ENCODE data around the gene ZBTB49.

- TF ChIP-seq EP300 (IDR thresholded peaks at IDR 0.05; ENCODE audit: low read depth) = no peak
- TF ChIP-seq, protein P1, sequence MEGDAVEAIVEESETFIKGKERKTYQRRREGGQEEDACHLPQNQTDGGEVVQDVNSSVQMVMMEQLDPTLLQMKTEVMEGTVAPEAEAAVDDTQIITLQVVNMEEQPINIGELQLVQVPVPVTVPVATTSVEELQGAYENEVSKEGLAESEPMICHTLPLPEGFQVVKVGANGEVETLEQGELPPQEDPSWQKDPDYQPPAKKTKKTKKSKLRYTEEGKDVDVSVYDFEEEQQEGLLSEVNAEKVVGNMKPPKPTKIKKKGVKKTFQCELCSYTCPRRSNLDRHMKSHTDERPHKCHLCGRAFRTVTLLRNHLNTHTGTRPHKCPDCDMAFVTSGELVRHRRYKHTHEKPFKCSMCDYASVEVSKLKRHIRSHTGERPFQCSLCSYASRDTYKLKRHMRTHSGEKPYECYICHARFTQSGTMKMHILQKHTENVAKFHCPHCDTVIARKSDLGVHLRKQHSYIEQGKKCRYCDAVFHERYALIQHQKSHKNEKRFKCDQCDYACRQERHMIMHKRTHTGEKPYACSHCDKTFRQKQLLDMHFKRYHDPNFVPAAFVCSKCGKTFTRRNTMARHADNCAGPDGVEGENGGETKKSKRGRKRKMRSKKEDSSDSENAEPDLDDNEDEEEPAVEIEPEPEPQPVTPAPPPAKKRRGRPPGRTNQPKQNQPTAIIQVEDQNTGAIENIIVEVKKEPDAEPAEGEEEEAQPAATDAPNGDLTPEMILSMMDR (IDR thresholded peaks at IDR 0.05) = no peak
- no peak for TF ChIP-seq POLR2AphosphoS5 (IDR thresholded peaks at IDR 0.05)
Observed at GRCh38 chr4:4289055-4289454, 996 bp upstream of the ZBTB49 start.
